GM18867 (cell line): ENCODE results near the gene TSKU.
"Not testable (repeated sequence)": the region's sequence is repeated elsewhere in the genome, so short reads cannot be mapped to it uniquely, and the experiment has no call there.

Experiments used
- ATAC-seq: cut with Tn5 transposase; IDR thresholded peaks from one replicate; pipeline ENCODE4 v1.9.1; 2021; ENCODE audit warnings: mild to moderate bottlenecking, moderate library complexity; ENCODE audit not compliant: unreplicated experiment

TSKU gene

GRCh38 chr11:76783294-76783895 lies at the start of gene TSKU:
Gene TSKU, plus strand, starts transcription at chr11:76783356. Its CDS starts 12,261 bp downstream, at chr11:76795617.
- no peak for ATAC-seq

GRCh38 chr11:76733906-76734305 lies 49.2 kb upstream of the TSKU start:
- ATAC-seq = not testable (repeated sequence)

GRCh38 chr11:76734456-76735420 lies 48.4 kb upstream of the TSKU start:
- no peak for ATAC-seq

- ATAC-seq = no peak
Measured at GRCh38 chr11:76735841-76736240, 47.3 kb upstream of the TSKU start.

- ATAC-seq = no peak
Measured at GRCh38 chr11:76736266-76736665, 46.9 kb upstream of the TSKU start.

- ATAC-seq = no peak
Measured at GRCh38 chr11:76736773-76737495, 46.2 kb upstream of the TSKU start.

GRCh38 chr11:76738618-76739240 lies 44.4 kb upstream of the TSKU start:
- no peak for ATAC-seq

- no peak for ATAC-seq
Measured at GRCh38 chr11:76739798-76740197, 43.4 kb upstream of the TSKU start.

- no peak for ATAC-seq
Measured at GRCh38 chr11:76740772-76741171, 42.4 kb upstream of the TSKU start.

GRCh38 chr11:76742902-76743301 lies 40.3 kb upstream of the TSKU start:
- no peak for ATAC-seq

GRCh38 chr11:76744186-76745043 lies 38.7 kb upstream of the TSKU start:
- ATAC-seq = no peak

GRCh38 chr11:76745044-76745376 lies 38.1 kb upstream of the TSKU start:
- ATAC-seq = no peak

GRCh38 chr11:76745561-76746207 lies 37.5 kb upstream of the TSKU start:
- ATAC-seq = no peak

- no peak for ATAC-seq
Measured at GRCh38 chr11:76747153-76747914, 35.8 kb upstream of the TSKU start.

- no peak for ATAC-seq
Measured at GRCh38 chr11:76747915-76748860, 35.0 kb upstream of the TSKU start.

- ATAC-seq = no peak
Measured at GRCh38 chr11:76748948-76749347, 34.2 kb upstream of the TSKU start.

- no peak for ATAC-seq
Measured at GRCh38 chr11:76750067-76750466, 33.1 kb upstream of the TSKU start.

GRCh38 chr11:76750746-76751145 lies 32.4 kb upstream of the TSKU start:
- no peak for ATAC-seq
